Measurements from ENCODE around the gene CC2D1B.

CC2D1B gene

DNA sequence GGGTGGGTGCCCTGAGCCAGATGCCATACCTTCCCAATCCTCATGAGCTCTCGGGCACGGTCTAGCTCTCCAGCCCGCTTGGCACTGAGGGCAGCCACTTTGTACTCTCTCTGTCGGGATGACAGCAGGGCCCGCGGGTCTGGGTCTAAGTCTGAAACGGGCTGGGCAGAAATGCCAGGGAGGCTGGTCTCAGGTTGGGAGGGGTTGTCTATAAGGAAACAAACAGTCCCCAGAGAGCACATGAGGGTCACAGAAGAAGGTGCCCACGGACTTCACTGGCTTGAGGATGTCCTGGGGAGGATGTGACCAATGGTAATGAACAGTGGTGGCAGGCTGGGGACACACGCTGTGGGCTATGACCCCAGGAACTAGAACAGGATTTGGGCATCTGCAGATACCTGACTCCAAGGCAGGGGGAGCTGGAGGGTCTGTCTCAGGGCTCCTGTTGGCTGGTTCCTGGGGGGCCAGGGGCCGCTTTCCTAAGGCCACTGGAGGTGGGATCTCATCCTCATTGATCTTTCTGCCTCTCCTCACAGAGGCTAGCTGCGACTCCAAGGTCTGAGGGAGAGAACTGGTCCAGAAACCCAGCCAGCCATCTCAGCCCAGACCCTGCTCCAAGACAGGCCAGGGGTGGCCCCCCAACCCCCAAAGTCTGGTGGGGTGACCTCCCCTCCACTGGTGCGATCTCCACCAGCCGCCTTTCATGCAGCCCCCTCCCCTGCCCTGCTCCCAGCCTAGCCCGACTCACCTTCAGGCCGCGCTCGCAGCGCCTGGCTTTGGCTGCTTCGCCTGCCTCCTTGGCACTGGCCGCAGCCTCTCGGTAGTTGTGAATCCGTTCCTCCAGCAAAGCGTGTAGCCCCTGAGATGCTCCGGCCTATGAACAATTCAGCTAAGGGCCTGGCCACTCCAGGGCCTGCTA is 6.1 kb downstream of the CC2D1B start:
- H3K4me3 ChIP-seq (ENCODE audit: low read depth, low read length) = no peak overlapping the region
- H3K36me3 ChIP-seq (ENCODE audit: control insufficient read depth, insufficient read depth, low read length) = peaks cover 88% of the 10 kb centered on the region

DNA sequence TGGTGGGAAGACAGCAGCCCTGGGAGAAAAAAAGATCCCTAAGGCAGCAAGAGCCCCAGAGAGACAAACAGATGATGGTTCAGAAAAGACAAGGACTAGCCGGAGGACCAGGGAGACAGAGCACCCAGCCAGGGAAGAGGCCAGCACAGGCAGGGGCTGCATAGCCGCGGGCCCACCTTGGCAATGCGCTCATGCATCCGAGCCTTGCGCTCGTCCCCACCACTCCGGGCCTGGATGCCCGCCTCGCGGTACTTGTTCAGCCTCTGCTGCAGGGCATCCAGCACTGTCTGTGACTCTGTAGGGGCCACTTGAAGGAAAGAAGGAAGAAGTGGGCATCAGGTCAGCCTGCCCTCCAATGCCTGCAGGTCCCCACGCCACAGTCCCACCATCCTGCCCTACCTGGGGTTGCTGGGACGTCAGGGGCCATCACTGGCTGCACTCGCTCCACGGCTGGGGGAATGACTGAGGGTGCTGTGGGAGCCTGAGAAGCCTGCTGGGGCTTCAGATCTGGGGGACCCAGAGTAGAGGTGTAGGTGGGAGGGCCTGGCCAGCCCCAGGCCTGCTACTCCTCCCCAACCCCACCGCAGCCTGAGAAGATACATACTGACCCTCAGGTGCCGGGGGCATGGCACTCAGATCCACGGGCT is 7.0 kb downstream of the CC2D1B start:
- no peaks in the 10 kb centered on the region for H3K9me3 ChIP-seq (ENCODE audit: control insufficient read depth, insufficient read depth, low read length)
- H3K4me1 ChIP-seq (ENCODE audit: control insufficient read depth, insufficient read depth, low read length) = no peaks in the 10 kb centered on the region
- H3K4me3 ChIP-seq (ENCODE audit: low read depth, low read length) = no peak overlapping the region
- peaks cover 93% of the 10 kb centered on the region for H3K36me3 ChIP-seq (ENCODE audit: control insufficient read depth, insufficient read depth, low read length)
- H3K27ac ChIP-seq (ENCODE audit: low read depth, low read length) = no peak overlapping the region
- H3K9ac ChIP-seq (ENCODE audit: low read depth, low read length) = no peak overlapping the region
- H3K27me3 ChIP-seq (ENCODE audit: control insufficient read depth, insufficient read depth, low read length) = no peaks in the 10 kb centered on the region

More for the DNA sequence above, 6.1 kb downstream of the CC2D1B start:
- H3K27me3 ChIP-seq (ENCODE audit: control insufficient read depth, insufficient read depth, low read length) = no peaks in the 10 kb centered on the region
- no peak overlapping the region for H3K9ac ChIP-seq (ENCODE audit: low read depth, low read length)
- H3K4me1 ChIP-seq (ENCODE audit: control insufficient read depth, insufficient read depth, low read length) = peaks cover 6% of the 10 kb centered on the region; the same call in 1 of the 2 replicates
- no peak overlapping the region for H3K27ac ChIP-seq (ENCODE audit: low read depth, low read length)
- no peaks in the 10 kb centered on the region for H3K9me3 ChIP-seq (ENCODE audit: control insufficient read depth, insufficient read depth, low read length)

DNA sequence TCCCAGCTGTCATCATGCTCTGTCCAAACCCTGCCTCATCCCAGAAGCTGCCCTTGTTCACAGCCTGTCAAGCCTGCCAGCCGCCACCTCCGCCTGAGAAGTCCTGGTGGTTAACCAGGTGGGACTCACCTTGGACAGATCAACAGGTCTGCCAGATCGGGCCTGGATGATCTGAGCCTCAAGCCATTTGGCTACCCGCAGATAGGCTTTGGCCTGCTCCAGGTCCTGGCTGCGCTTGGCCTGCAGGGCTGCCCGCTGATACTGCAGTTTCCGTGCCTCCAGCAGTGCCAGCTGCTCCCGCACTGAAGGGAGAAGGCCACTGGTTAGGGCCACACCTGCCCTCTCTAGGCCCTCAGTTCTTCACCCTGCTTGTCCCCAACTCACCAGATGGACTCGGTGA is 8.6 kb downstream of the CC2D1B start:
- Histone ChIP-seq H3K9me3 (ENCODE audit: control insufficient read depth, insufficient read depth, low read length) (no peaks in the 10 kb centered on the region), H3K36me3 (ENCODE audit: control insufficient read depth, insufficient read depth, low read length) (peaks cover 100% of the 10 kb centered on the region), H3K27me3 (ENCODE audit: control insufficient read depth, insufficient read depth, low read length) (no peaks in the 10 kb centered on the region), H3K27ac (ENCODE audit: low read depth, low read length) (no peak overlapping the region), H3K4me1 (ENCODE audit: control insufficient read depth, insufficient read depth, low read length) (no peaks in the 10 kb centered on the region), H3K9ac (ENCODE audit: low read depth, low read length) (no peak overlapping the region), H3K4me3 (ENCODE audit: low read depth, low read length) (no peak overlapping the region)

DNA sequence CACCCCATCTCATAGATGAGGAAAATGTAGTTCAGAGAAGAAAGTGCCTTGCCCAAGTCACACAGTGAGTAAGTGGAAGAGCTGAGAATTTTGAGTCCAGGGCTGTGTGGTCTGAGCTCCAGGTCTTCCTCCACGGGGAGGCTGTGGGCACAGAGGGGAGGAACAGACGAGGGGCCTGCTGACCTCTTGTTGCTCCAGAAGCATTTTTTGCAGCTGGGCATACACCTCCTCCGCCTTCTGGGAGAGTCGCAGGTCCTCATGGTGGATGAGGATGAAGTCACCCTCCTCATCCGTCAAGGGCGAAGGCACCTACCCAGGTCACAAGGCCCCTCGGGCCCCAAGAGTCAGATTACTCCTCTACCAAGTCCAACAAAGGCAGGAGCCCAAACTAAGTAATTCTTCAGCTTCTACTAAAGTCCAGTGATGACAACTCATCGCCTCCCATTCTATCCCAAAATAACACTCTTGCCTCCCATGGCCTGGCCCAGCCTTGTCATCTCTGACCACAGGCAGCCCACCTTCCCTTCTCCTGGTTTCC is 9.1 kb downstream of the CC2D1B start:
- H3K36me3 ChIP-seq (ENCODE audit: control insufficient read depth, insufficient read depth, low read length) = peaks cover 100% of the 10 kb centered on the region
- H3K4me1 ChIP-seq (ENCODE audit: control insufficient read depth, insufficient read depth, low read length) = peaks cover 2% of the 10 kb centered on the region
- no peaks in the 10 kb centered on the region for H3K9me3 ChIP-seq (ENCODE audit: control insufficient read depth, insufficient read depth, low read length)
- H3K9ac ChIP-seq (ENCODE audit: low read depth, low read length) = no peak overlapping the region
- no peak overlapping the region for H3K27ac ChIP-seq (ENCODE audit: low read depth, low read length)
- no peaks in the 10 kb centered on the region for H3K27me3 ChIP-seq (ENCODE audit: control insufficient read depth, insufficient read depth, low read length)
- H3K4me3 ChIP-seq (ENCODE audit: low read depth, low read length) = no peak overlapping the region

DNA sequence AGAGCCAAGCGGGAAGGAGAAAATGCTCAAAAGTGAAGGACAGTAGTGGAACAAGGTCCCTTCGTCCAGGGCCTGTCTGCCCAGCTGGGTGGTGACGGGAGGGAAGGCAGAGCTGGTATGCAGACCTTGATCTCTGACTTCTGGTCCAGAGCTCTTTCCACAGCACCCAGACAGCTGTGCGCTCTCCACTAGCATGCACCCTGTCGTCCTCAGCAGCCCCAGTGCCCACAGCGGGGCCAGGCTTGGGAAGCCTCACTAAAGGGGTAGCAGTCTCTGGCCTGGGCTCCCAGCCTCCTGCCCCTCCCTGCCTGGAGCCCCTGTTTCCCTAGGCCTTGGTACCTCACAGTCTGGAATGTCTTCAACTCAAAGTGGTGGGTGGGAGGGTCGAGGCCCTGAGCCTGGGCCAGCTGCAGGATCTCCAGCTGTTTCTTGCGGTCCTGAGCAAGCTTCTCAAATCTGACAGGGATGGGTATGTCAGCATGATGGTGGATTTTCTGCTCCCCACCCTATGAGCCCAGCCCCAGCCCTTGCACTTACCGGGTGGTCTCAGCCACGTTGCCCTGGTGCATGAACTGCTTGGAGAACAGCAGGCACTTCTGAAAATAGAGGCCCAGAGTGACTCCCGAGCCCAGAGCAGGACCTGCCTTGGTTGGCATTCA is 10.0 kb downstream of the CC2D1B start:
- no peaks in the 10 kb centered on the region for H3K9me3 ChIP-seq (ENCODE audit: control insufficient read depth, insufficient read depth, low read length)
- no peak overlapping the region for H3K27ac ChIP-seq (ENCODE audit: low read depth, low read length)
- no peak overlapping the region for H3K4me3 ChIP-seq (ENCODE audit: low read depth, low read length)
- H3K27me3 ChIP-seq (ENCODE audit: control insufficient read depth, insufficient read depth, low read length) = no peaks in the 10 kb centered on the region
- H3K4me1 ChIP-seq (ENCODE audit: control insufficient read depth, insufficient read depth, low read length) = peaks cover 9% of the 10 kb centered on the region
- H3K9ac ChIP-seq (ENCODE audit: low read depth, low read length) = no peak overlapping the region
- H3K36me3 ChIP-seq (ENCODE audit: control insufficient read depth, insufficient read depth, low read length) = peaks cover 93% of the 10 kb centered on the region

DNA sequence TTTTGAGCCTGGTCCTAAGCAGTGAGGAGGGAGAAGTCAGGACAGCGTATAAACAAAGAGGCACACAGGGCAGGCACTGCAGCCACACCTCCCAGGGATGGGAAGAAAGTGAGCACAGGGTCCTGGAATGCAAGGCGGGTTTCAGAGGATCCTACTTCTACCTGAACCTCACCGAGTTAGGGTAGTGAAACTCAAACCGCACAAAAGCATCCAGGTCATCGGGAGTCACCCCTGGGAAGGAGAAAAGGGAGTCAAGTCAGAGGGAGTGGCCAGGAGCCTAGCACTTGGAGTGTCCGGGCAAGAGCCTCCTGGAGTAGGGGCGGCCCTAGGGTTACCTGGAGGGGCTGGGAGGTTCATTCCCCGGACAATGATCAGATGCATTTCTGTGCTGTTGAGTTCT is 10.6 kb downstream of the CC2D1B start:
- H3K9ac ChIP-seq (ENCODE audit: low read depth, low read length) = no peak overlapping the region
- H3K27me3 ChIP-seq (ENCODE audit: control insufficient read depth, insufficient read depth, low read length) = no peaks in the 10 kb centered on the region
- H3K4me1 ChIP-seq (ENCODE audit: control insufficient read depth, insufficient read depth, low read length) = peaks cover 13% of the 10 kb centered on the region
- H3K27ac ChIP-seq (ENCODE audit: low read depth, low read length) = no peak overlapping the region
- peaks cover 87% of the 10 kb centered on the region for H3K36me3 ChIP-seq (ENCODE audit: control insufficient read depth, insufficient read depth, low read length)
- H3K4me3 ChIP-seq (ENCODE audit: low read depth, low read length) = no peak overlapping the region
- H3K9me3 ChIP-seq (ENCODE audit: control insufficient read depth, insufficient read depth, low read length) = no peaks in the 10 kb centered on the region

DNA sequence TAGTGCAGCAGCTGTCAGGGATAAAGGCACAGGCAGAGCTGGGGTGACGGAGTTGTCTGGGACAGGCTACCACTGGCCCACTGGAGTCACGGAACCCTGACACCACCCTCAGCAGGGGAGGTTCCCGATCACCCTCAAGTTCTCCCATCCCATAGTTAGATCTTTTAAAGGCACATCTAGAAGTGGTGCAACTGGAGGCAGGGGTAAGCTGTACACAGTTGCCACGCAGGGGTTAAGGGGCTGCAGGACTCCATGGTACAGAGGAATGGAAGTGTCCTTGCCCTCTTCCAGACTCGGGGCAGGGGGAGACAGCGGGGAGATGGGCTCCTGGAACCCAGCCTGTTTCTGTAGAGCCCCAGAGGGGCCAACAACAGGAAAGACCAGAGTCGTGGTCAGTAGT is 13.3 kb downstream of the CC2D1B start:
- Histone ChIP-seq H3K4me1 (ENCODE audit: control insufficient read depth, insufficient read depth, low read length) (peaks cover 17% of the 10 kb centered on the region), H3K9ac (ENCODE audit: low read depth, low read length) (no peak overlapping the region), H3K4me3 (ENCODE audit: low read depth, low read length) (no peak overlapping the region), H3K9me3 (ENCODE audit: control insufficient read depth, insufficient read depth, low read length) (no peaks in the 10 kb centered on the region), H3K36me3 (ENCODE audit: control insufficient read depth, insufficient read depth, low read length) (peaks cover 60% of the 10 kb centered on the region), H3K27me3 (ENCODE audit: control insufficient read depth, insufficient read depth, low read length) (no peaks in the 10 kb centered on the region), H3K27ac (ENCODE audit: low read depth, low read length) (no peak overlapping the region)

DNA sequence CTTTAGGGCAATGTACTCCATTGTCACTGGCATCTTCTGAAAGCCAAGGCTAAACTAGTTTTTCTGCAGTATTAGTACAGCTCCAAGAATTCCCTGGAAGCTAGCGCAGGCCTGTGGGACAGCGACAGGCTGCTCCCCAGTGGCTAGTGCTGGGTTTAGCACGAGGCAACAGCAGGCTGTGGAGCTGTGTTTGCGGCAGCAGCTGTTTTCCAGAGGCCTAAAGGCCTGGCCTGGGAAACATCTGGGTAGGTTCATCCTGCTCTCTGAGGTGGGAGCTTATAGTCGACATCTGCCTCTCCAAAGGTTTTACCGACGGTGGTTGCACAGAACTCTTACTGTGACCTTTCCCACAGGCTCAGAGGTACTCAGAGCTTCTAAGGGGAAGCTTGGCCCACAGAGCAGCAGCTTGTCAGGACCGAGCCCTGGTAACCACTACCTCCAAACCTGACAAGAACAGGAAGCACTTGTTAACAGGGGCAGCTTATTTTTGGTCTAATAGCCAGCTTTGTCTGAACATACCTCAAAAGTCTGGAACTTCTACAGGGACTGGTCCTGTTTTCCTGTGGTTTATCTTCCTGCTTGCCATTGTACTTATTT is 17.2 kb downstream of the CC2D1B start:
- no peak overlapping the region for H3K9ac ChIP-seq (ENCODE audit: low read depth, low read length)
- H3K27me3 ChIP-seq (ENCODE audit: control insufficient read depth, insufficient read depth, low read length) = no peaks in the 10 kb centered on the region
- peaks cover 17% of the 10 kb centered on the region for H3K4me1 ChIP-seq (ENCODE audit: control insufficient read depth, insufficient read depth, low read length)
- no peaks in the 10 kb centered on the region for H3K9me3 ChIP-seq (ENCODE audit: control insufficient read depth, insufficient read depth, low read length)
- no peak overlapping the region for H3K4me3 ChIP-seq (ENCODE audit: low read depth, low read length)
- peaks cover 26% of the 10 kb centered on the region for H3K36me3 ChIP-seq (ENCODE audit: control insufficient read depth, insufficient read depth, low read length)
- H3K27ac ChIP-seq (ENCODE audit: low read depth, low read length) = peak overlapping the region; percentile 25

DNA sequence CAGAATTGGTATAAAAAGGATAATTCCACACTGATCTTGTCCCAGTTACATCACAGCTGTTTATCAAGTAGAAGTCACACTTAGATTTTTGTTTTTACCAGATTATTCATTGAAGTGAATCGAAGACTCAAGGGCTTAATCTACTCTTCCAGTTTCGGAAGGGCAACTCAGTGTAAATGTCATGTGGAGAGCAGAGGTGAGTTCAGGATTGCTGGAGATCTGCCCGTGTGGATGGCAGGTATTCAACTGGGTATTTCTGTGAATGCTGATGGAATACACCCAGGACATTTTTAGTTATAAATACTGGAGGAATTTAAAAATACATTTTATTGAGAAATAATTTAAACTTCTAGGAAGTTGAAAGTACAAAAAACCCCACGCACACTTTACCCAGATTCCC is 19.4 kb downstream of the CC2D1B start:
- Histone ChIP-seq H3K27me3 (ENCODE audit: control insufficient read depth, insufficient read depth, low read length) (no peaks in the 10 kb centered on the region), H3K9me3 (ENCODE audit: control insufficient read depth, insufficient read depth, low read length) (no peaks in the 10 kb centered on the region), H3K27ac (ENCODE audit: low read depth, low read length) (no peak overlapping the region), H3K4me3 (ENCODE audit: low read depth, low read length) (no peak overlapping the region), H3K9ac (ENCODE audit: low read depth, low read length) (no peak overlapping the region), H3K4me1 (ENCODE audit: control insufficient read depth, insufficient read depth, low read length) (peaks cover 12% of the 10 kb centered on the region), H3K36me3 (ENCODE audit: control insufficient read depth, insufficient read depth, low read length) (peaks cover 5% of the 10 kb centered on the region; the same call in 1 of the 2 replicates)

DNA sequence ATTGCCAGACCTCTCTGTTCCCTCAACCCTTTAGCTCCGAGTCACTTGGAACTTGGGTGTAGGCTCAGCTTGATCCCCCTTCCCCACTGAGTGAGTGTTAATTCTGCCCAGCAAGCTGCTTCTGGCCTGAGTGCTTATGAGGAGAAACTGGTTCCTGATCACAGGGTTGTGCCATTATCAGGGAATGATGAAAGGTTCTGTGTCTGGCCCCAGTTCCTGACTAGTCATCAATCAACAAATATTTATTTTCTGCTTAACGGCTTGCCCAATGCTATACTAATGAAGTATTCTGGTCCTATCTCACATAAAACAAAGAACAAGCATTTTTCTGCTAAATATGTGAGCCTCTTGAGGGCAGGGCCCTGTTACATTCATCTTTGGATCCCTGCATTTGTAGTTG is 20.8 kb downstream of the CC2D1B start:
- Histone ChIP-seq H3K27me3 (ENCODE audit: control insufficient read depth, insufficient read depth, low read length) (no peaks in the 10 kb centered on the region), H3K36me3 (ENCODE audit: control insufficient read depth, insufficient read depth, low read length) (peaks cover 5% of the 10 kb centered on the region; the same call in 1 of the 2 replicates), H3K4me3 (ENCODE audit: low read depth, low read length) (no peak overlapping the region), H3K9ac (ENCODE audit: low read depth, low read length) (no peak overlapping the region), H3K9me3 (ENCODE audit: control insufficient read depth, insufficient read depth, low read length) (no peaks in the 10 kb centered on the region), H3K4me1 (ENCODE audit: control insufficient read depth, insufficient read depth, low read length) (0 out of 2 replicates have a peak, but pooled peaks cover 2% of the 10 kb centered on the region), H3K27ac (ENCODE audit: low read depth, low read length) (no peak overlapping the region)
